Gastrocnemius medialis (tissue), 4 donors: Measurements from ENCODE around the gene CER1.

Experiments used
- POLR2A ChIP-seq, 2 donors: fragments of 450-650 bp; IDR thresholded peaks; one replicate each; pipeline ENCODE4 v1.6.1; 2017; ENCODE audit warnings: antibody characterized with exemption in 2 of 2, mild to moderate bottlenecking in 2 of 2, moderate library complexity in 2 of 2
- TF ChIP-seq, protein P1 (sequence below), 5 experiments: fragments of 450-650 bp in 3 of 5; fragments of 200-600 bp in 2 of 5; sonication (generic) in 2 of 5; IDR thresholded peaks in 4 of 5; conservative IDR thresholded peaks in 1 of 5; 1 replicate in 4 of 5; 2 replicates in 1 of 5; pipeline ENCODE4 v1.5.1; 2016 to 2019; ENCODE audit warnings: antibody characterized with exemption in 5 of 5, mild to moderate bottlenecking in 3 of 5, moderate library complexity in 3 of 5

DNA sequence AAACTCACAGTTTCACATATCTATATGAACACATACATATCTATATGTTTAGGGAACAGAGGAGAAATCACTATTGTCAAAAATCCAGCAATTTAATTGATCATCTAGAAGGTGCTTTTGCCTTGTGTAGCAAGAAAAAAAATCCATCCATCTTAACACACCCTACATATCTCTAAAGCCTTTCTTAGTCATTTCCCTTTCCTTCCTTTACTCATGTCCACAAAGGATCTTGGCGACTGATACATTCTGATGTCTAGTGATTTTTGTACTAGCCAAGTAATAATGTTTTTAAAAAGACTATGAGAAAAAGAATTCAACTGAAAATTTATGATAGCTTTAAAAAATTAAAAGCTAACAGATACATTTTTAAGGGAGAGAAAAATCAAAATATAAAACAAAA, 51.8 kb downstream of the CER1 start:
- TF ChIP-seq, protein P1, sequence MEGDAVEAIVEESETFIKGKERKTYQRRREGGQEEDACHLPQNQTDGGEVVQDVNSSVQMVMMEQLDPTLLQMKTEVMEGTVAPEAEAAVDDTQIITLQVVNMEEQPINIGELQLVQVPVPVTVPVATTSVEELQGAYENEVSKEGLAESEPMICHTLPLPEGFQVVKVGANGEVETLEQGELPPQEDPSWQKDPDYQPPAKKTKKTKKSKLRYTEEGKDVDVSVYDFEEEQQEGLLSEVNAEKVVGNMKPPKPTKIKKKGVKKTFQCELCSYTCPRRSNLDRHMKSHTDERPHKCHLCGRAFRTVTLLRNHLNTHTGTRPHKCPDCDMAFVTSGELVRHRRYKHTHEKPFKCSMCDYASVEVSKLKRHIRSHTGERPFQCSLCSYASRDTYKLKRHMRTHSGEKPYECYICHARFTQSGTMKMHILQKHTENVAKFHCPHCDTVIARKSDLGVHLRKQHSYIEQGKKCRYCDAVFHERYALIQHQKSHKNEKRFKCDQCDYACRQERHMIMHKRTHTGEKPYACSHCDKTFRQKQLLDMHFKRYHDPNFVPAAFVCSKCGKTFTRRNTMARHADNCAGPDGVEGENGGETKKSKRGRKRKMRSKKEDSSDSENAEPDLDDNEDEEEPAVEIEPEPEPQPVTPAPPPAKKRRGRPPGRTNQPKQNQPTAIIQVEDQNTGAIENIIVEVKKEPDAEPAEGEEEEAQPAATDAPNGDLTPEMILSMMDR (IDR thresholded peaks at IDR 0.05 in 4 of 5, conservative IDR thresholded peaks at IDR 0.05 in 1 of 5), result no peak
- TF ChIP-seq POLR2A (IDR thresholded peaks at IDR 0.05), result no peak
